HCT116 (cell line): ENCODE measurements around the gene TIAM2. TPM values are rescaled to one million over a fixed set of nuclear protein-coding genes. Genes with fewer than 3 reads are reported as not detected.

Experiments
- ATAC-seq: fragments of 200-7000 bp; cut with Tn5 transposase; 2 replicates; pipeline ENCODE4 v1.9.1; 2020; ENCODE audit warnings: mild to moderate bottlenecking, moderate library complexity
- BruUV-seq: library from RNA; stranded (reverse); fragments of 400-500 nt; replicated peaks from 2 replicates; lab custom pipeline; 2021; lab: Mats Ljungman, UMichigan
- CTCF ChIA-PET: fragments of 300-600 bp; sonication (Branson Sonifier 250); formaldehyde crosslinking; loops from one replicate; lab custom pipeline; 2021; ENCODE audit warnings: antibody characterized with exemption; lab: Charles Lee
- POLR2A ChIA-PET: fragments of 300-600, 350-600 bp; sonication (Branson Sonifier 250); formaldehyde crosslinking; loops from one replicate; lab custom pipeline; 2021; ENCODE audit warnings: antibody characterized with exemption; lab: Charles Lee
- RAD21 ChIA-PET, 2 experiments: fragments of 300-600 bp; sonication (Branson Sonifier 250); formaldehyde crosslinking; loops; one replicate each; lab custom pipeline; 2023; ENCODE audit warnings: low total read pairs in 2 of 2; ENCODE audit not compliant: uncharacterized antibody in 2 of 2, unreplicated experiment in 2 of 2, low non-redundant PET in 1 of 2; lab: Charles Lee
- DNase-seq: peaks from one replicate; pipeline ENCODE4 v3.0.0-alpha.2; 2010; ENCODE audit warnings: low read depth, low spot score
- H2AFZ ChIP-seq: fragments of 200-600 bp; shearing (Covaris generic), sonication (generic); 2 replicates; pipeline ENCODE4 v1.6.1; 2017; ENCODE audit warnings: low read depth, mixed run types, mixed read lengths, antibody characterized with exemption, low read length; ENCODE audit not compliant: poor library complexity, severe bottlenecking
- H3K27ac ChIP-seq: 2 replicates; pipeline ENCODE4 v1.5.1; 2012; ENCODE audit warnings: low read depth, low read length
- H3K27me3 ChIP-seq: fragments of 200-600 bp; sonication (generic); 2 replicates; pipeline ENCODE4 v1.6.1; 2016; ENCODE audit warnings: mixed run types, low read length, mixed read lengths; ENCODE audit not compliant: insufficient read depth
- H3K36me3 ChIP-seq, 2 experiments: fragments of 200-500 bp in 1 of 2; fragments of 200-600 bp in 1 of 2; sonication (Bioruptor generic) in 1 of 2; sonication (generic) in 1 of 2; 2 replicates each; pipeline versions ENCODE4 v1.5.1 to v1.6.1; 2014 to 2016; ENCODE audit warnings: low read length in 2 of 2, inconsistent platforms in 1 of 2, mixed read lengths in 1 of 2, mixed run types in 1 of 2; ENCODE audit not compliant: insufficient read depth in 2 of 2, control insufficient read depth in 1 of 2
- H3K4me1 ChIP-seq, 2 experiments: fragments of 200-600 bp in 1 of 2; sonication (generic) in 1 of 2; 2 replicates each; pipeline versions ENCODE4 v1.5.1 to v1.6.1; 2012 to 2017; ENCODE audit warnings: low read length in 2 of 2, inconsistent platforms in 1 of 2, mild to moderate bottlenecking in 1 of 2, mixed read lengths in 1 of 2, mixed run types in 1 of 2, moderate library complexity in 1 of 2; ENCODE audit not compliant: insufficient read depth in 2 of 2, control insufficient read depth in 1 of 2
- H3K4me2 ChIP-seq: fragments of 200-600 bp; sonication (generic); 2 replicates; pipeline ENCODE4 v1.6.1; 2017; ENCODE audit warnings: mixed run types, low read length, mixed read lengths
- H3K4me3 ChIP-seq, 2 experiments: fragments of 200-600 bp in 1 of 2; sonication (generic) in 1 of 2; replicated peaks in 1 of 2; 2 replicates each; pipeline ENCODE4 v1.5.1; 2011 to 2016; ENCODE audit warnings: low read length in 2 of 2, control low read depth in 1 of 2, low read depth in 1 of 2, mild to moderate bottlenecking in 1 of 2, mixed read lengths in 1 of 2, mixed run types in 1 of 2
- H3K79me2 ChIP-seq: fragments of 200-600 bp; sonication (generic); 2 replicates; pipeline ENCODE4 v1.6.1; 2017; ENCODE audit warnings: mild to moderate bottlenecking, mixed run types, low read length, moderate library complexity, mixed read lengths; ENCODE audit not compliant: insufficient read depth
- H3K9ac ChIP-seq: fragments of 200-600 bp; sonication (generic); 2 replicates; pipeline ENCODE4 v1.6.1; 2016; ENCODE audit warnings: low read length, mixed read lengths
- H3K9me2 ChIP-seq: fragments of 200-600 bp; sonication (generic), shearing (Covaris generic); 2 replicates; pipeline ENCODE4 v1.6.1; 2017; ENCODE audit warnings: mixed run types, mild to moderate bottlenecking, moderate library complexity; ENCODE audit not compliant: insufficient read depth
- H3K9me3 ChIP-seq, 2 experiments: fragments of 200-500 bp in 1 of 2; fragments of 200-600 bp in 1 of 2; sonication (Bioruptor generic) in 1 of 2; sonication (generic) in 1 of 2; 2 replicates each; pipeline ENCODE4 v1.6.1; 2014 to 2017; ENCODE audit warnings: low read length in 2 of 2, mixed read lengths in 2 of 2, inconsistent platforms in 1 of 2, low read depth in 1 of 2, mild to moderate bottlenecking in 1 of 2, mixed run types in 1 of 2, moderate library complexity in 1 of 2; ENCODE audit not compliant: control insufficient read depth in 1 of 2, insufficient read depth in 1 of 2
- H4K20me1 ChIP-seq: fragments of 200-600 bp; sonication (generic), shearing (Covaris generic); 2 replicates; pipeline ENCODE4 v1.6.1; 2017; ENCODE audit warnings: mixed run types, mild to moderate bottlenecking, moderate library complexity; ENCODE audit not compliant: insufficient read depth
- CEBPB ChIP-seq: IDR thresholded peaks from 2 replicates; pipeline ENCODE4 v1.6.1; 2012; ENCODE audit warnings: low read depth
- EGR1 ChIP-seq: IDR thresholded peaks from 2 replicates; pipeline ENCODE4 v1.6.1; 2012; ENCODE audit warnings: low read depth
- FOSL1 ChIP-seq: IDR thresholded peaks from 2 replicates; pipeline ENCODE4 v1.6.1; 2012; ENCODE audit warnings: low read depth
- RAD21 ChIP-seq: IDR thresholded peaks from 2 replicates; pipeline ENCODE4 v1.6.1; 2012; ENCODE audit warnings: low read depth, mild to moderate bottlenecking
- SP1 ChIP-seq: IDR thresholded peaks from 2 replicates; pipeline ENCODE4 v1.6.1; 2012; ENCODE audit warnings: low read depth
- SRF ChIP-seq: IDR thresholded peaks from 2 replicates; pipeline ENCODE4 v1.6.1; 2012; ENCODE audit warnings: low read depth
- TCF7L2 ChIP-seq: IDR thresholded peaks from 2 replicates; pipeline ENCODE4 v1.7.0; 2011; ENCODE audit warnings: borderline replicate concordance, inconsistent platforms; ENCODE audit not compliant: insufficient read depth, insufficient read length; ENCODE audit errors: extremely low read depth
- ZFX ChIP-seq: fragments of 450-650 bp; IDR thresholded peaks from 2 replicates; pipeline ENCODE4 v1.6.1; 2017
- intact Hi-C: fragments of 100-400 bp; cut with micrococcal nuclease; formaldehyde crosslinking; loops from 2 replicates; pipeline ENCODE4 v1.10.0; 2022
- total RNA-seq: library from RNA; stranded (reverse); gene quantifications from one replicate; pipeline ENCODE4 v1.2.1, GENCODE V29; 2021; ENCODE audit not compliant: unreplicated experiment
- TF ChIP-seq, protein P1 (sequence below), 3 experiments: fragments of 200-600 bp in 1 of 3; sonication (generic) in 1 of 3; IDR thresholded peaks in 2 of 3; conservative IDR thresholded peaks in 1 of 3; 2 replicates each; pipeline ENCODE4 v1.5.1; 2012 to 2017; ENCODE audit warnings: low read depth in 2 of 3, low read length in 2 of 3, antibody characterized with exemption in 1 of 3, borderline replicate concordance in 1 of 3, control low read depth in 1 of 3, mild to moderate bottlenecking in 1 of 3, mixed read lengths in 1 of 3, mixed run types in 1 of 3, moderate library complexity in 1 of 3; ENCODE audit not compliant: insufficient read depth in 1 of 3
- TF ChIP-seq, protein P2 (sequence below): IDR thresholded peaks from 2 replicates; pipeline ENCODE4 v1.6.1; 2012
- TF ChIP-seq, protein P3 (sequence below): IDR thresholded peaks from 2 replicates; pipeline ENCODE4 v1.6.1; 2012

TIAM2 gene
- total RNA-seq, 1 experiment from 2014 or later: 9.4 TPM

DNA sequence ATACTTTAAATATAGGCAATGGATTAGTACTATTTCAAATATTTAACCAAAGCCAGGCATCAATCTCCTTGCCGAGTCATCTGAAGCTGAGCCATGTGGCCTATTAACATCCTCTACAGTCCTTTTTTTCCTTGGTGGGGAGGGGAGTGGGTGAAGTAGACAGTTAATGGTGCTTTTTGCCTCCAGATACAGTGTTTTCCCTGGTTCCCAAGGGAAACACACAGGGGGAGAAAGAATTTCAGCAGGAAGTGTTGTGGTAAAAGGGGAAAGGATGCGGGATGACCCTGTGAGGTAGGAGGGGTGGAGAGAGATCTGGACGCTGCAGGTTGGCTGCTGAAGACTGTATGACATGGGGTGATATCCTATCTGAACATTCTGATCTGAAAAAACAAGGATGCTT is 278.3 kb downstream of the TIAM2 start:
- Histone ChIP-seq H4K20me1 (no peaks in the 10 kb centered on the region), H3K36me3 (peaks cover 0 to 4% of the 10 kb centered on the region in 2 experiments; a peak in 1 of 4 replicates), H3K79me2 (no peaks in the 10 kb centered on the region; the same call in 1 of the 2 replicates), H3K9me3 (no peaks in the 10 kb centered on the region), H3K9ac (no peak overlapping the region), H3K4me1 (peaks cover 5 to 13% of the 10 kb centered on the region in 2 experiments), H3K9me2 (no peaks in the 10 kb centered on the region), H3K4me3 (no peak overlapping the region), H2AFZ (no peak overlapping the region), H3K27ac (no peak overlapping the region), H3K4me2 (no peak overlapping the region), H3K27me3 (no peaks in the 10 kb centered on the region)
- TF ChIP-seq, protein P1, sequence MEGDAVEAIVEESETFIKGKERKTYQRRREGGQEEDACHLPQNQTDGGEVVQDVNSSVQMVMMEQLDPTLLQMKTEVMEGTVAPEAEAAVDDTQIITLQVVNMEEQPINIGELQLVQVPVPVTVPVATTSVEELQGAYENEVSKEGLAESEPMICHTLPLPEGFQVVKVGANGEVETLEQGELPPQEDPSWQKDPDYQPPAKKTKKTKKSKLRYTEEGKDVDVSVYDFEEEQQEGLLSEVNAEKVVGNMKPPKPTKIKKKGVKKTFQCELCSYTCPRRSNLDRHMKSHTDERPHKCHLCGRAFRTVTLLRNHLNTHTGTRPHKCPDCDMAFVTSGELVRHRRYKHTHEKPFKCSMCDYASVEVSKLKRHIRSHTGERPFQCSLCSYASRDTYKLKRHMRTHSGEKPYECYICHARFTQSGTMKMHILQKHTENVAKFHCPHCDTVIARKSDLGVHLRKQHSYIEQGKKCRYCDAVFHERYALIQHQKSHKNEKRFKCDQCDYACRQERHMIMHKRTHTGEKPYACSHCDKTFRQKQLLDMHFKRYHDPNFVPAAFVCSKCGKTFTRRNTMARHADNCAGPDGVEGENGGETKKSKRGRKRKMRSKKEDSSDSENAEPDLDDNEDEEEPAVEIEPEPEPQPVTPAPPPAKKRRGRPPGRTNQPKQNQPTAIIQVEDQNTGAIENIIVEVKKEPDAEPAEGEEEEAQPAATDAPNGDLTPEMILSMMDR (IDR thresholded peaks at IDR 0.05 in 2 of 3, conservative IDR thresholded peaks at IDR 0.05 in 1 of 3; ENCODE audit: borderline replicate concordance in 1 of 3, insufficient read depth in 1 of 3, low read depth in 2 of 3, low read length in 2 of 3): no peak
- TF ChIP-seq ZFX: no peak
- no peak for TF ChIP-seq RAD21
- TF ChIP-seq, protein P2, sequence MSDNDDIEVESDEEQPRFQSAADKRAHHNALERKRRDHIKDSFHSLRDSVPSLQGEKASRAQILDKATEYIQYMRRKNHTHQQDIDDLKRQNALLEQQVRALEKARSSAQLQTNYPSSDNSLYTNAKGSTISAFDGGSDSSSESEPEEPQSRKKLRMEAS: no peak
- TF ChIP-seq, protein P3, sequence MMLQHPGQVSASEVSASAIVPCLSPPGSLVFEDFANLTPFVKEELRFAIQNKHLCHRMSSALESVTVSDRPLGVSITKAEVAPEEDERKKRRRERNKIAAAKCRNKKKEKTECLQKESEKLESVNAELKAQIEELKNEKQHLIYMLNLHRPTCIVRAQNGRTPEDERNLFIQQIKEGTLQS: no peak
- TF ChIP-seq TCF7L2: no peak
- no peak for TF ChIP-seq FOSL1
- no peak for TF ChIP-seq CEBPB
- no peak for TF ChIP-seq SP1
- no peak for TF ChIP-seq EGR1
- no peak for TF ChIP-seq SRF
- ChIA-PET RAD21 (no interaction called here), POLR2A (no interaction called here), CTCF (no interaction called here)
- ATAC-seq (peak; percentile 38; the same call in 1 of the 2 replicates), DNase-seq (no peak)
- intact Hi-C loops: no loop called here
- BruUV-seq: no TSS peak
